WTC11 (cell line): ENCODE data around the gene MYOCOS.
"Not testable (repeated sequence)": the region's sequence is repeated elsewhere in the genome, so short reads cannot be mapped to it uniquely, and the experiment has no call there.

ENCODE experiments used
- ARID4B ChIP-seq: sonication (generic); formaldehyde crosslinking; IDR thresholded peaks from 2 replicates; pipeline ENCODE4 v1.8.0; 2023; ENCODE audit warnings: missing genetic modification reagents, mild to moderate bottlenecking, borderline replicate concordance
- CREM ChIP-seq: sonication (generic); formaldehyde crosslinking; IDR thresholded peaks from 2 replicates; pipeline ENCODE4 v1.8.1; 2022; ENCODE audit warnings: mild to moderate bottlenecking, missing genetic modification reagents, moderate library complexity
- CTCF ChIP-seq: fragments of 200-600 bp; IDR thresholded peaks from 2 replicates; pipeline ENCODE4 v1.8.0; 2022; ENCODE audit warnings: antibody characterized with exemption
- E2F4 ChIP-seq: sonication (generic); formaldehyde crosslinking; IDR thresholded peaks from 2 replicates; pipeline ENCODE4 v1.8.1; 2022; ENCODE audit warnings: low read depth, mild to moderate bottlenecking, moderate library complexity, missing genetic modification reagents, borderline replicate concordance
- HMGXB4 ChIP-seq: sonication (generic); formaldehyde crosslinking; IDR thresholded peaks from 2 replicates; pipeline ENCODE4 v1.8.1; 2023; ENCODE audit warnings: mild to moderate bottlenecking, moderate library complexity, missing genetic modification reagents
- NR2C2 ChIP-seq: sonication (generic); formaldehyde crosslinking; IDR thresholded peaks from 2 replicates; pipeline ENCODE4 v1.8.0; 2022; ENCODE audit warnings: mild to moderate bottlenecking, missing genetic modification reagents
- NR3C1 ChIP-seq: sonication (generic); formaldehyde crosslinking; conservative IDR thresholded peaks from 2 replicates; pipeline ENCODE4 v1.8.1; 2023; ENCODE audit warnings: low read depth, mild to moderate bottlenecking, missing genetic modification reagents
- PRRX2 ChIP-seq: fragments of 250-450 bp; sonication (Bioruptor Pico); IDR thresholded peaks from 2 replicates; pipeline ENCODE4 v1.8.0; 2021; ENCODE audit warnings: mild to moderate bottlenecking
- RELA ChIP-seq: sonication (generic); formaldehyde crosslinking; IDR thresholded peaks from 2 replicates; pipeline ENCODE4 v1.8.1; 2022; ENCODE audit warnings: missing genetic modification reagents, mild to moderate bottlenecking, borderline replicate concordance

- TF ChIP-seq CREM (CRISPR knock-in tag); CTCF; E2F4 (CRISPR knock-in tag); RELA (CRISPR knock-in tag); NR3C1 (CRISPR knock-in tag); HMGXB4; PRRX2 (CRISPR knock-in tag); ARID4B (CRISPR knock-in tag); NR2C2 (CRISPR knock-in tag): not testable (repeated sequence)
Measured at GRCh38 chr1:171603042-171603441, 19.0 kb upstream of the MYOCOS start.
